ENCODE measurements around the gene SH3GL1.
"Not testable (repeated sequence)": the region's sequence is repeated elsewhere in the genome, so short reads cannot be mapped to it uniquely, and the experiment has no call there.

SH3GL1 gene

GRCh38 chr19:4354282-4354681 lies 46.1 kb downstream of the SH3GL1 start:
- Histone ChIP-seq H3K36me3 (ENCODE audit: control insufficient read depth, insufficient read depth, low read length) (peaks cover 17% of the 10 kb centered on the region), H3K9me3 (ENCODE audit: control insufficient read depth, low read length) (no peaks in the 10 kb centered on the region), H3K27ac (ENCODE audit: insufficient read depth, low read depth, low read length, poor library complexity, severe bottlenecking) (no peak overlapping the region), H3K27me3 (ENCODE audit: control insufficient read depth, insufficient read depth, low read length, poor library complexity, severe bottlenecking) (no peaks in the 10 kb centered on the region), H3K4me3 (ENCODE audit: insufficient read depth, low read depth, low read length) (no peak overlapping the region), H3K4me1 (ENCODE audit: control insufficient read depth, insufficient read depth, low read length) (no peaks in the 10 kb centered on the region)
- WGBS, 2 experiments = 95 to 96% methylated on average over 12 of the region's 12 CpGs

GRCh38 chr19:4352701-4353121 lies 47.6 kb downstream of the SH3GL1 start:
- Histone ChIP-seq H3K27ac (ENCODE audit: insufficient read depth, low read depth, low read length, poor library complexity, severe bottlenecking) (no peak overlapping the region), H3K4me1 (ENCODE audit: control insufficient read depth, insufficient read depth, low read length) (no peaks in the 10 kb centered on the region), H3K9me3 (ENCODE audit: control insufficient read depth, low read length) (no peaks in the 10 kb centered on the region), H3K27me3 (ENCODE audit: control insufficient read depth, insufficient read depth, low read length, poor library complexity, severe bottlenecking) (no peaks in the 10 kb centered on the region), H3K4me3 (ENCODE audit: insufficient read depth, low read depth, low read length) (no peak overlapping the region), H3K36me3 (ENCODE audit: control insufficient read depth, insufficient read depth, low read length) (peaks cover 14% of the 10 kb centered on the region)
- WGBS, 2 experiments = 61 to 67% methylated on average over 8 to 9 of the region's 9 CpGs

DNA sequence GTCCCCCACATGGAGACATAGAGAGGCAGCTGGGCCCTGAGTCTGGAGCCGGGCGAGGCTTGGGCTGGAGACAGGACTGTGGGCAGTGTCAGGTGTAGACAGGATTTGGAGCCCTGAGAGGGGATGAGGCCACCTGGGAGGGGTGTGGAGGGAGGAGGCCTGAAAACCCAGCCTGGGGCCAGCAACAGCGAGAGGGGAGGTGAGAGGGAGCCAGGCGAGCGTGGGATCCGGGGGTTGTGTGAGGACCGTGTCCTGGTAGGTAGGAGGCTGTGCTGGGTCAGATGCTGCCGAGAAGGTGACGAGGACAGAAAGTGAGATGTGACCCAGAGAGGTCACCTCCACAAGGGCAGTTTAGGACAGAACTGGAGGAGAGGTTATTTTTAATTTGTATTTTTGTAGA lies 49.6 kb downstream of the SH3GL1 start:
- 95 to 96% methylated on average over 9 of the region's 9 CpGs for WGBS, 2 experiments
- Histone ChIP-seq H3K4me3 (ENCODE audit: insufficient read depth, low read depth, low read length) (no peak overlapping the region), H3K36me3 (ENCODE audit: control insufficient read depth, insufficient read depth, low read length) (peaks cover 21% of the 10 kb centered on the region), H3K9me3 (ENCODE audit: control insufficient read depth, low read length) (no peaks in the 10 kb centered on the region), H3K27ac (ENCODE audit: insufficient read depth, low read depth, low read length, poor library complexity, severe bottlenecking) (no peak overlapping the region), H3K27me3 (ENCODE audit: control insufficient read depth, insufficient read depth, low read length, poor library complexity, severe bottlenecking) (no peaks in the 10 kb centered on the region), H3K4me1 (ENCODE audit: control insufficient read depth, insufficient read depth, low read length) (no peaks in the 10 kb centered on the region)

- no peak overlapping the region for H3K4me3 ChIP-seq (ENCODE audit: insufficient read depth, low read depth, low read length)
- H3K27me3 ChIP-seq (ENCODE audit: control insufficient read depth, insufficient read depth, low read length, poor library complexity, severe bottlenecking) = no peaks in the 10 kb centered on the region
- no peak overlapping the region for H3K27ac ChIP-seq (ENCODE audit: insufficient read depth, low read depth, low read length, poor library complexity, severe bottlenecking)
- H3K9me3 ChIP-seq (ENCODE audit: control insufficient read depth, low read length) = no peaks in the 10 kb centered on the region
- H3K36me3 ChIP-seq (ENCODE audit: control insufficient read depth, insufficient read depth, low read length) = peaks cover 25% of the 10 kb centered on the region
- H3K4me1 ChIP-seq (ENCODE audit: control insufficient read depth, insufficient read depth, low read length) = no peaks in the 10 kb centered on the region
- WGBS, 2 experiments = 88% methylated on average over 8 of the region's 8 CpGs
These were observed 50.2 kb downstream of the SH3GL1 start for GRCh38 chr19:4350111-4350510.

GRCh38 chr19:4349225-4349624 lies 51.1 kb downstream of the SH3GL1 start:
- H3K4me3 ChIP-seq (ENCODE audit: insufficient read depth, low read depth, low read length); H3K9me3 ChIP-seq (ENCODE audit: control insufficient read depth, low read length); H3K27ac ChIP-seq (ENCODE audit: insufficient read depth, low read depth, low read length, poor library complexity, severe bottlenecking); H3K4me1 ChIP-seq (ENCODE audit: control insufficient read depth, insufficient read depth, low read length); H3K27me3 ChIP-seq (ENCODE audit: control insufficient read depth, insufficient read depth, low read length, poor library complexity, severe bottlenecking): not testable (repeated sequence)
- H3K36me3 ChIP-seq (ENCODE audit: control insufficient read depth, insufficient read depth, low read length) = peaks cover 23% of the 10 kb centered on the region
- whole genome bisulfite sequencing, 2 experiments = 95 to 97% methylated on average over 16 of the region's 16 CpGs

DNA sequence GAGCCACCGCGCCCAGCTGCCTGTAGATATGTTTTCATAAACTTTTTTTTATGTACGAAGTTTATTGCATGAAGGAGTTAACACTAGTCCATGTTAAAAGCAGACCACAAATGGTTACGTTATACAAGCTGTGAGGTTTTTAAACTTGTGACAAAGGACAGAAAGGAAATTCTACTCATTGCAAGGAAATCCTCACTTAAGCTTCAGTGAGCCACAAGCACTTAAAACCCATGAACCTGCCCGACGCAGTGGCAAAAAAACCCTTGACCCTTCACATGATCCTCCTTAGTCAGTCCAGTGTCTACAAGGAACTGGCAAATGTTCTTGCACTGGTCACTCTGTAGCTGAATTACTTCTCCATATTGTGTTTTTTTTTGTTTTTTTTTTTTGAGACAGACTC lies 52.8 kb downstream of the SH3GL1 start:
- WGBS, 2 experiments = 96 to 99% methylated on average over 6 of the region's 6 CpGs
- no peaks in the 10 kb centered on the region for H3K27me3 ChIP-seq (ENCODE audit: control insufficient read depth, insufficient read depth, low read length, poor library complexity, severe bottlenecking)
- no peaks in the 10 kb centered on the region for H3K9me3 ChIP-seq (ENCODE audit: control insufficient read depth, low read length)
- no peak overlapping the region for H3K27ac ChIP-seq (ENCODE audit: insufficient read depth, low read depth, low read length, poor library complexity, severe bottlenecking)
- H3K4me3 ChIP-seq (ENCODE audit: insufficient read depth, low read depth, low read length) = no peak overlapping the region
- H3K36me3 ChIP-seq (ENCODE audit: control insufficient read depth, insufficient read depth, low read length) = peaks cover 18% of the 10 kb centered on the region
- no peaks in the 10 kb centered on the region for H3K4me1 ChIP-seq (ENCODE audit: control insufficient read depth, insufficient read depth, low read length)

- 95 to 97% methylated on average over 6 of the region's 6 CpGs for WGBS, 2 experiments
- peaks cover 6% of the 10 kb centered on the region for H3K4me1 ChIP-seq (ENCODE audit: control insufficient read depth, insufficient read depth, low read length)
- no peak overlapping the region for H3K27ac ChIP-seq (ENCODE audit: insufficient read depth, low read depth, low read length, poor library complexity, severe bottlenecking)
- H3K9me3 ChIP-seq (ENCODE audit: control insufficient read depth, low read length) = no peaks in the 10 kb centered on the region
- H3K4me3 ChIP-seq (ENCODE audit: insufficient read depth, low read depth, low read length) = no peak overlapping the region
- H3K27me3 ChIP-seq (ENCODE audit: control insufficient read depth, insufficient read depth, low read length, poor library complexity, severe bottlenecking) = no peaks in the 10 kb centered on the region
- peaks cover 18% of the 10 kb centered on the region for H3K36me3 ChIP-seq (ENCODE audit: control insufficient read depth, insufficient read depth, low read length)
These were observed 54.3 kb downstream of the SH3GL1 start for GRCh38 chr19:4346020-4346383.

- Histone ChIP-seq H3K4me3 (ENCODE audit: insufficient read depth, low read depth, low read length) (no peak overlapping the region), H3K36me3 (ENCODE audit: control insufficient read depth, insufficient read depth, low read length) (peaks cover 18% of the 10 kb centered on the region), H3K27ac (ENCODE audit: insufficient read depth, low read depth, low read length, poor library complexity, severe bottlenecking) (no peak overlapping the region), H3K9me3 (ENCODE audit: control insufficient read depth, low read length) (no peaks in the 10 kb centered on the region), H3K27me3 (ENCODE audit: control insufficient read depth, insufficient read depth, low read length, poor library complexity, severe bottlenecking) (no peaks in the 10 kb centered on the region), H3K4me1 (ENCODE audit: control insufficient read depth, insufficient read depth, low read length) (peaks cover 6% of the 10 kb centered on the region)
- 95% methylated on average over 15 of the region's 15 CpGs for WGBS, 2 experiments
These were observed 54.9 kb downstream of the SH3GL1 start for GRCh38 chr19:4345342-4346019.

DNA sequence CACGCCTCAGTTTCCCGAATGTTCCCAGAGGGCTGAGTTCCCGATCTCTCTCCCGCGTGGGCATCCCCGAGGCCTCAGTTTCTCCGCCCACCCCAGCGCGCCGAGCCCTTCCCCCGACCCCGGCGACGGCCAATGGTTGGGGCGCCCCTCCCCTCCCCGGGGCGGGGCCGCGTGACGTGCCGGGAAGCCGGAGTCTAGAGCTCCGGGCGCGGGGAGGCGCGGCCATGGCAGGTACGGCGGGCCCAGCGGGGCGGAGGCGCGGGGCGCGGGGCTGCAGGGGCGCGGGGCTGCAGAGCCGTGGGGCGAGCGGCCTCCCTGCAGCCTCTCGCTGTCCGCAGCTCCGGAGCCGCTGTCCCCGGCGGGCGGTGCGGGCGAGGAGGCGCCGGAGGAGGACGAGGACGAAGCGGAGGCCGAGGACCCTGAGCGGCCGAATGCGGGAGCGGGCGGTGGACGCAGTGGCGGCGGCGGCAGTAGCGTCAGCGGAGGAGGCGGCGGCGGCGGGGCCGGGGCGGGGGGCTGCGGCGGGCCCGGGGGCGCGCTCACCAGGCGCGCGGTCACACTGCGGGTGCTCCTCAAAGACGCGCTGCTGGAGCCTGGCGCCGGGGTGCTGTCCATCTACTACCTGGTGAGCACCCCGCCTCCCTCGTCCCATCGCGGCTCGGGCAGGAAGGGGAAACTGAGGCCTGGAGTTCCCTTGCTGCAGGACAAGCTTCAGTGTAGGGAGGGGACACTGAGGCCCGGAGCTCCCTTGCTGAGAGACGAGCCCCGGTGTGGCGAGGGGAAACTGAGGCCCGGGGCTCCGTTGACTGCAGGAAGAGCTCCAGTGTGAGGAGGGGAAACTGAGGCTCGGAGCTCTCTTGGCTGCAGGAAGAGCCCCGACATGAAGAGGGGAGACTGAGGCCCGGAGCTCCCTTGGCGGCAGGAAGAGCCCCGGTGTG lies 56.7 kb downstream of the SH3GL1 start, which contains the start of gene MPND:
TSS of gene MPND (plus strand) at position 193 of the 938 bp plus-strand sequence. CDS start at position 225, 32 bp downstream.
- Histone ChIP-seq H3K27me3 (ENCODE audit: control insufficient read depth, insufficient read depth, low read length, poor library complexity, severe bottlenecking) (no peaks in the 10 kb centered on the region), H3K27ac (ENCODE audit: insufficient read depth, low read depth, low read length, poor library complexity, severe bottlenecking) (peak within 1 kb of the TSS; percentile 98), H3K4me1 (ENCODE audit: control insufficient read depth, insufficient read depth, low read length) (peaks cover 8% of the 10 kb centered on the region), H3K9me3 (ENCODE audit: control insufficient read depth, low read length) (no peaks in the 10 kb centered on the region), H3K36me3 (ENCODE audit: control insufficient read depth, insufficient read depth, low read length) (peaks cover 12% of the 10 kb centered on the region), H3K4me3 (ENCODE audit: insufficient read depth, low read depth, low read length) (peak within 1 kb of the TSS; percentile 75)
- WGBS, 2 experiments = 7% methylated on average over 101 of the region's 101 CpGs

GRCh38 chr19:4342615-4343369 lies 57.6 kb downstream of the SH3GL1 start:
- H3K27ac ChIP-seq (ENCODE audit: insufficient read depth, low read depth, low read length, poor library complexity, severe bottlenecking) = peak overlapping the region; percentile 98
- H3K9me3 ChIP-seq (ENCODE audit: control insufficient read depth, low read length) = no peaks in the 10 kb centered on the region
- H3K4me1 ChIP-seq (ENCODE audit: control insufficient read depth, insufficient read depth, low read length) = peaks cover 16% of the 10 kb centered on the region
- H3K4me3 ChIP-seq (ENCODE audit: insufficient read depth, low read depth, low read length) = peak overlapping the region; percentile 75
- 0% methylated on average over 39 of the region's 39 CpGs for WGBS, 2 experiments
- peaks cover 12% of the 10 kb centered on the region for H3K36me3 ChIP-seq (ENCODE audit: control insufficient read depth, insufficient read depth, low read length)
- H3K27me3 ChIP-seq (ENCODE audit: control insufficient read depth, insufficient read depth, low read length, poor library complexity, severe bottlenecking) = no peaks in the 10 kb centered on the region

All from ectodermal cell (in vitro differentiated cells).